OCI-LY7 (cell line): ENCODE measurements around the gene SLC35A5.

Experiments used
- EZH2phosphoT487 ChIP-seq: fragments of 200-600 bp; sonication (generic); IDR thresholded peaks from 2 replicates; pipeline ENCODE4 v1.6.1; 2018; ENCODE audit warnings: low read depth, borderline replicate concordance, mild to moderate bottlenecking, mixed run types, antibody characterized with exemption, low read length, moderate library complexity, mixed read lengths
- TF ChIP-seq, protein P1 (sequence below): fragments of 200-600 bp; sonication (generic); conservative IDR thresholded peaks from 2 replicates; pipeline ENCODE4 v1.5.1; 2014; ENCODE audit warnings: mild to moderate bottlenecking, antibody characterized with exemption, low read length, moderate library complexity, mixed read lengths

DNA sequence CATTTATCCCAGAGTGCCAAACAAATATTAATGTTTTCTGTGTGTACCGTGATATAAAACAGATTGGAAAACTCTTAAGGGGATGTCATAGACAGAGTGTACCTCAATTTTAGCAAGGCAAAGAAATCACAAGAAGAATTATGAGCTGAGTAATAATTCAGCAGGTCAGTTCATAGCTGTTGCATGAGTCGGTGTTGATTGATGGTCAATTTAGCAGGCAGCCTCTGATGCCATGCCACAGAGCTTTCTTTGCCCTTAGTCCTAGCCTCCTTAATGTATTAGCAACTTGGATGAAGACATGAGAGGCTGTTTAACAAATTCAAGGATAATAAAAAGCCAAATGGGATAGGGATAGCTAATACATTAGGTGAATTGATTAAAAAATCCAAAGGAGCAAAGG is 6.8 kb downstream of the SLC35A5 start:
- TF ChIP-seq EZH2phosphoT487 = no peak
- TF ChIP-seq, protein P1, sequence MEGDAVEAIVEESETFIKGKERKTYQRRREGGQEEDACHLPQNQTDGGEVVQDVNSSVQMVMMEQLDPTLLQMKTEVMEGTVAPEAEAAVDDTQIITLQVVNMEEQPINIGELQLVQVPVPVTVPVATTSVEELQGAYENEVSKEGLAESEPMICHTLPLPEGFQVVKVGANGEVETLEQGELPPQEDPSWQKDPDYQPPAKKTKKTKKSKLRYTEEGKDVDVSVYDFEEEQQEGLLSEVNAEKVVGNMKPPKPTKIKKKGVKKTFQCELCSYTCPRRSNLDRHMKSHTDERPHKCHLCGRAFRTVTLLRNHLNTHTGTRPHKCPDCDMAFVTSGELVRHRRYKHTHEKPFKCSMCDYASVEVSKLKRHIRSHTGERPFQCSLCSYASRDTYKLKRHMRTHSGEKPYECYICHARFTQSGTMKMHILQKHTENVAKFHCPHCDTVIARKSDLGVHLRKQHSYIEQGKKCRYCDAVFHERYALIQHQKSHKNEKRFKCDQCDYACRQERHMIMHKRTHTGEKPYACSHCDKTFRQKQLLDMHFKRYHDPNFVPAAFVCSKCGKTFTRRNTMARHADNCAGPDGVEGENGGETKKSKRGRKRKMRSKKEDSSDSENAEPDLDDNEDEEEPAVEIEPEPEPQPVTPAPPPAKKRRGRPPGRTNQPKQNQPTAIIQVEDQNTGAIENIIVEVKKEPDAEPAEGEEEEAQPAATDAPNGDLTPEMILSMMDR = no peak
